Left renal pelvis (tissue), 4 donors: ENCODE data around the gene CD8B2. TPM values are rescaled to one million over a fixed set of nuclear protein-coding genes. Genes with fewer than 3 reads are reported as not detected.
"Not testable (repeated sequence)": the region's sequence is repeated elsewhere in the genome, so short reads cannot be mapped to it uniquely, and the experiment has no call there.

Experiments
- DNase-seq, 4 donors: peaks; one replicate each; pipeline ENCODE4 v3.0.0-alpha.2; 2013; ENCODE audit warnings: low read depth in 4 of 4, low spot score in 3 of 4
- polyA plus RNA-seq, 4 donors: library from polyadenylated mRNA; unstranded; fragments of 120-200 nt; gene quantifications; one replicate each; pipeline ENCODE4 v1.2.1, GENCODE V29; 2013; ENCODE audit not compliant: insufficient read length in 4 of 4

The CD8B2 gene
- under 1 TPM; 0.13 to 0.40 (median 0.22) TPM for polyA plus RNA-seq

GRCh38 chr2:106486551-106487385, at the start of gene CD8B2:
CD8B2 (plus strand) TSS chr2:106487364; CDS start chr2:106487427, 63 bp downstream.
- DNase-seq: not testable (repeated sequence)

GRCh38 chr2:106461882-106462281, 25.3 kb upstream of the CD8B2 start:
- not testable (repeated sequence) for DNase-seq

DNA sequence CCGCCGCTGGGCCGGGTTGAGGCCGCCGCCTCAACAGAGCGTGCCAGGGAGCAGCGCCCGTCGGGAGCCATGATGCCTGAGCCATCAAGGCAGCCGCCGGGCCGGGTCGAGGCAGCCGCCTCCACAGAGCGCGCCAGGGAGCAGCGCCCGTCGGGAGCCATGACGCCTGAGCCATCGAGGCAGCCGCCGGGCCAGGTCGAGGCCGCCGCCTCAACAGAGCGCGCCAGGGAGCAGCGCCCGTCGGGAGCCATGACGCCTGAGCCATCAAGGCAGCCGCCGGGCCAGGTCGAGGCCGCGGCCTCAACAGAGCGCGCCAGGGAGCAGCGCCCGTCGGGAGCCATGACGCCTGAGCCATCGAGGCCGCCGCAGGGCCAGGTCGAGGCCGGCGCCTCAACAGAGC, 19.6 kb upstream of the CD8B2 start:
- DNase-seq: not testable (repeated sequence)

DNA sequence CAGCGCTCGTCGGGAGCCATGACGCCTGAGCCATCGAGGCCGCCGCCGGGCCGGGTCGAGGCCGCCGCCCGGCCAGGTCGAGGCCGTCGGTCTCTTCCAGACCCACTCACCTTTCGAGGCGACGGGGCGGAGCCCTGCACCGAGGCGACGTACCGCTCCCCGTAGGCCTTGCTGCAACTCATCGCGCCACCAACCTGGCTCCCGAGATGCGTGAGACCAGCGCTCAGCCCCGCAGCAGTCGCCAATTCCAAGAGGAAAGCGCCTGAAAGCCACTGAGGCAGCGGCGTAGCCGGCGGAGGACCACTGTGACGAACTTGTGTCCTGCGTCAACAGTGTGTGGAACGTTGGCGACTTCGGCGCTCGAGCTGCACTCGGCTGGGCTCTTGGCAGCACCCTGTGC, 19.1 kb upstream of the CD8B2 start, which contains the start of gene RGPD3:
Gene RGPD3, minus strand, starts transcription at position 307 of the 400 bp plus-strand sequence. Its CDS starts 125 bp downstream, at position 182.
- not testable (repeated sequence) for DNase-seq

DNA sequence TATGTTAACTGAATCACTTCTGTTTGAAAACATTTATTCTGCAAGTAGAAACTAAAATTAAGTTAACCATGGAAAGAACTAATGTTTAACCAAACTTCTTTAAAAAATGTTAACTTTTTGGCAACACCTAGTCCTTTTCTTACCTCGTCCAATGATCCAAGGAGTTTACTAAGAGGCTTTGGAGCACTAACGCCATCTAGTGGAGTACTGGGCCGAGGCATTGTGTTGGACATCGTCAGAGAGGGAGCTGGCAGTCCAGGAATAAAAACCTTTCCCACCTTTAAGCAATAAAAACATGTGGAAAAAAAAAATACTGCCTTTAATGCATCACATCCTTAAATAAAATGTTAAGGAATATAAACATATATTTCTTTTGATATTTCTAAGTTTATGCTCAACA, 16.5 kb upstream of the CD8B2 start:
- DNase-seq: not testable (repeated sequence)

GRCh38 chr2:106477647-106478046, 9.5 kb upstream of the CD8B2 start:
- not testable (repeated sequence) for DNase-seq

GRCh38 chr2:106479563-106479962, 7.6 kb upstream of the CD8B2 start:
- not testable (repeated sequence) for DNase-seq

- DNase-seq: not testable (repeated sequence)
Observed at GRCh38 chr2:106487386-106488191, 425 bp downstream of the CD8B2 start.

- not testable (repeated sequence) for DNase-seq
Observed at GRCh38 chr2:106489701-106490100, 2.5 kb downstream of the CD8B2 start.

- DNase-seq: not testable (repeated sequence)
Observed at GRCh38 chr2:106492399-106492798, 5.2 kb downstream of the CD8B2 start.

GRCh38 chr2:106492913-106493312, 5.7 kb downstream of the CD8B2 start:
- DNase-seq: not testable (repeated sequence)

GRCh38 chr2:106498549-106498948, 11.4 kb downstream of the CD8B2 start:
- DNase-seq: not testable (repeated sequence)

DNA sequence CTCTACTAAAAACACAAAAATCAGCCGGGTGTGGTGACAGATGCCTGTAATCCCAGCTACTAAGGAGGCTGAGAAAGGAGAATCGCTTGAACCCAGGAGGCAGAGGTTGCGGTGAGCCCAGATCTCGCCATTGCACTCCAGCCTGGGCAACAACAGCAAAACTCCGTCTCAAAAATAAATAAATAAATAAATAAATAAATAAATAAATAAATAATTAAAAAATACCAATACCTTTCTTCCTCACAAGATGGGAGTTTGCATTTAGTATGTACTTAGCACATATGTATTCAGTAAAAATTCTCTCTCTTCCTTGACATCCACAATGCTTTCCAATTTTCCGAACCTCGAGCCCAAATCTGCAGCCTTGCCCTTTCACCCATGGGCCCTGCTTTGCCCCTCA, 13.2 kb downstream of the CD8B2 start:
- DNase-seq: not testable (repeated sequence)

GRCh38 chr2:106502351-106502750, 15.2 kb downstream of the CD8B2 start:
- DNase-seq: not testable (repeated sequence)

DNA sequence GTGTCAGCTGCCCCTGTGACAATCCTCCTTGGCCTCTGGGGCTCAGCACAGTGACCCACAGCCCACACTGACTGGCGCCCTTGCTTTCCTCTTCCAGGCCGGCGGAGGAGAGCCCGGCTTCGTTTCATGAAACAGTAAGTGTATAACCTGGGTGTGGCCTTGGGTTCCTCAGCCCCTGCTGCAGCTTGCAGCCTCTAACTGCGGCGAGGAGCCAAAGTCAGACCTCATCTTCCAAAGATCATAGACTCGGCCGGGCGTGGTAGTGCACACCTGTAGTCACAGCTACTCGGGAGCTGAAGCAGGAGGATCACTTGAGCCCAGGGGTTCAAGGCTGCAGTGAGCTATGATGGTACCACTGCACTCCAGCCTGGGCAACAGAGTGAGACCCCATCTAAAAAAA, 17.0 kb downstream of the CD8B2 start:
- not testable (repeated sequence) for DNase-seq

GRCh38 chr2:106504787-106505186, 17.6 kb downstream of the CD8B2 start:
- not testable (repeated sequence) for DNase-seq

DNA sequence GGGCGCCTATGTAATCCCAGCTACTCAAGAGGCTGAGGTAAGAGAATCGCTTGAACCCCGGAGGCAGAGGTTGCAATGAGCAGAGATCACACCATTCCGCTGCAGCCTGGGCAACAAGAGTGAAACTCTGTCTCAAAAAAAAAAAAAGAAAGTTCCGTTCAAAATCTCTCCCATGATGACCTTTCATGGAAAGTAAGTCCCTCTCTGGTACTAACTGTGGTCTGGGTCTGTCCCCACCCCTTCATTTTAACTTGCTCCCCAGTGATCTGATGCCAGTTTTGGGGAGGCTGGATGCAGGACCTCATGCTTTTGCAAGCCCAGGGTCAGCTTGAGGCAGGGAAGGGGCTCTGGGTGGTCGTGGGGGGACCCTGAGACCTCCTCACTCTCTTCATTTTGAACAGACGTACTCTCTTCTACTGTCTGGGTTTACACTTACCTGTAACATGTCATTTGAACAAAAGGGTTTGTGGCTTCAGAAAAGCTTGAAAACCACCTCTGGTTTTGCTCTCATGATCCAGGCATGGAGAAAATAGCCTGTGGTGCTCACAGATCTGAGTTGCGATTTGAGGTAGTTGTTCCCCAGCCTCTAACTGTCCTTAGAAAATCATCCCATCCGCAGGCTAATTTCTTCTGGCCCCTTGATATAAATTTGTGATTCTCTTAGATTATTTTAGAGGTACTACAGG, 19.0 kb downstream of the CD8B2 start:
- DNase-seq: not testable (repeated sequence)

- not testable (repeated sequence) for DNase-seq
Observed at GRCh38 chr2:106508660-106509373, 21.7 kb downstream of the CD8B2 start.

- not testable (repeated sequence) for DNase-seq
Observed at GRCh38 chr2:106509374-106509770, 22.2 kb downstream of the CD8B2 start.

- not testable (repeated sequence) for DNase-seq
Observed at GRCh38 chr2:106510791-106511190, 23.6 kb downstream of the CD8B2 start.
